ENCODE measurements around the gene SERPINA3.

- TF ChIP-seq, protein P1, sequence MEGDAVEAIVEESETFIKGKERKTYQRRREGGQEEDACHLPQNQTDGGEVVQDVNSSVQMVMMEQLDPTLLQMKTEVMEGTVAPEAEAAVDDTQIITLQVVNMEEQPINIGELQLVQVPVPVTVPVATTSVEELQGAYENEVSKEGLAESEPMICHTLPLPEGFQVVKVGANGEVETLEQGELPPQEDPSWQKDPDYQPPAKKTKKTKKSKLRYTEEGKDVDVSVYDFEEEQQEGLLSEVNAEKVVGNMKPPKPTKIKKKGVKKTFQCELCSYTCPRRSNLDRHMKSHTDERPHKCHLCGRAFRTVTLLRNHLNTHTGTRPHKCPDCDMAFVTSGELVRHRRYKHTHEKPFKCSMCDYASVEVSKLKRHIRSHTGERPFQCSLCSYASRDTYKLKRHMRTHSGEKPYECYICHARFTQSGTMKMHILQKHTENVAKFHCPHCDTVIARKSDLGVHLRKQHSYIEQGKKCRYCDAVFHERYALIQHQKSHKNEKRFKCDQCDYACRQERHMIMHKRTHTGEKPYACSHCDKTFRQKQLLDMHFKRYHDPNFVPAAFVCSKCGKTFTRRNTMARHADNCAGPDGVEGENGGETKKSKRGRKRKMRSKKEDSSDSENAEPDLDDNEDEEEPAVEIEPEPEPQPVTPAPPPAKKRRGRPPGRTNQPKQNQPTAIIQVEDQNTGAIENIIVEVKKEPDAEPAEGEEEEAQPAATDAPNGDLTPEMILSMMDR (conservative IDR thresholded peaks at IDR 0.05) = no peak
- no peak for TF ChIP-seq EZH2 (IDR thresholded peaks at IDR 0.05; ENCODE audit: low read depth)
These were observed 28.8 kb downstream of the SERPINA3 start for GRCh38 chr14:94640721-94641631.
